K562 (cell line): ENCODE data around the gene OXLD1. TPM values are rescaled to one million over a fixed set of nuclear protein-coding genes. Genes with fewer than 3 reads are reported as not detected.
A peak's percentile ranks its signal among the peaks of the same experiment; 100 is the strongest.

Experiments used
- ERF ChIP-seq: fragments of 450-650 bp; formaldehyde crosslinking; IDR thresholded peaks from 2 replicates; pipeline ENCODE4 v1.4.0; 2020; ENCODE audit warnings: mild to moderate bottlenecking, mixed read lengths
- FOXJ2 ChIP-seq: fragments of 200-800 bp; sonication (Bioruptor generic); IDR thresholded peaks from 2 replicates; pipeline ENCODE4 v1.6.1; 2016; ENCODE audit warnings: missing genetic modification characterization, missing compliant biosample characterization
- FOXK2 ChIP-seq, 2 experiments: fragments of 450-650 bp; IDR thresholded peaks in 1 of 2; conservative IDR thresholded peaks in 1 of 2; 2 replicates each; pipeline ENCODE4 v1.6.1; 2016; ENCODE audit warnings: low read depth in 2 of 2, mild to moderate bottlenecking in 1 of 2
- HDGF ChIP-seq: fragments of 450-650 bp; IDR thresholded peaks from 2 replicates; pipeline ENCODE4 v1.6.1; 2016
- NFYB ChIP-seq: IDR thresholded peaks from 2 replicates; pipeline ENCODE4 v1.6.1; 2011; ENCODE audit warnings: mild to moderate bottlenecking, moderate library complexity; ENCODE audit not compliant: insufficient read length; ENCODE audit errors: extremely low read depth
- RFX1 ChIP-seq: fragments of 450-650 bp; IDR thresholded peaks from 2 replicates; pipeline ENCODE4 v1.6.1; 2016; ENCODE audit warnings: mild to moderate bottlenecking, moderate library complexity
- STAT5B ChIP-seq: fragments of 250-450 bp; sonication (Bioruptor Pico); IDR thresholded peaks from 2 replicates; pipeline ENCODE4 v1.8.0; 2021; ENCODE audit warnings: mild to moderate bottlenecking, inconsistent platforms
- TOE1 ChIP-seq, 2 experiments: fragments of 450-650 bp in 1 of 2; sonication (generic) in 1 of 2; formaldehyde crosslinking in 1 of 2; IDR thresholded peaks; 2 replicates each; pipeline versions ENCODE4 v1.7.1 to v1.8.0; 2016 to 2022; ENCODE audit warnings: borderline replicate concordance in 2 of 2, mild to moderate bottlenecking in 2 of 2, antibody characterized with exemption in 1 of 2, inconsistent platforms in 1 of 2, low read depth in 1 of 2, missing genetic modification reagents in 1 of 2, moderate library complexity in 1 of 2
- ZBTB34 ChIP-seq: fragments of 250-450 bp; sonication (Bioruptor Pico); IDR thresholded peaks from 2 replicates; pipeline ENCODE4 v1.8.0; 2021; ENCODE audit warnings: mild to moderate bottlenecking, moderate library complexity
- ZNF24 ChIP-seq: fragments of 450-650 bp; IDR thresholded peaks from 2 replicates; pipeline ENCODE4 v1.6.1; 2016
- ZNF584 ChIP-seq: fragments of 200-800 bp; sonication (Bioruptor generic); IDR thresholded peaks from 2 replicates; pipeline ENCODE4 v1.6.1; 2016; ENCODE audit warnings: low read depth, mild to moderate bottlenecking, missing genetic modification characterization, missing compliant biosample characterization
- polyA plus RNA-seq, 8 experiments: library from polyadenylated mRNA; depleted of rRNA in 4 of 8; stranded (reverse) in 5 of 8; unstranded in 3 of 8; fragments of >200 nt; fragmentation: Nextera tagmentation in 2 of 8; fragmentation: Illumina TruSeq in 1 of 8; extraction: Ambion mirVana in 2 of 8; extraction: Trizol in 1 of 8; gene quantifications; 2 replicates each; pipeline versions ENCODE4 v1.2.1 to v1.2.3, GENCODE V29; 2011 to 2014; ENCODE audit warnings: inconsistent platforms in 1 of 8, missing spikeins in 1 of 8
- total RNA-seq, 7 experiments: library from RNA; depleted of rRNA in 6 of 7; stranded (reverse); fragments of >200 nt in 6 of 7; fragmentation: Illumina TruSeq in 2 of 7; extraction: Trizol in 2 of 7; gene quantifications; 2 replicates each; pipeline versions ENCODE4 v1.2.1 to v1.2.3, GENCODE V29; 2011 to 2021; ENCODE audit warnings: low replicate concordance in 1 of 7
- TF ChIP-seq, protein P1 (sequence below): fragments of 250-450 bp; sonication (Bioruptor Pico); IDR thresholded peaks from 2 replicates; pipeline ENCODE4 v1.4.0; 2020; ENCODE audit warnings: mild to moderate bottlenecking, moderate library complexity
- TF ChIP-seq, protein P2 (sequence below): fragments of 250-450 bp; sonication (Bioruptor Pico); IDR thresholded peaks from 2 replicates; pipeline ENCODE4 v1.9.0; 2021; ENCODE audit warnings: mild to moderate bottlenecking
- TF ChIP-seq, protein P3 (sequence below), 2 experiments: IDR thresholded peaks in 1 of 2; conservative IDR thresholded peaks in 1 of 2; 2 replicates each; pipeline ENCODE4 v1.6.1; 2016; ENCODE audit warnings: low read depth in 2 of 2, mild to moderate bottlenecking in 1 of 2, missing compliant biosample characterization in 1 of 2, missing genetic modification characterization in 1 of 2, moderate library complexity in 1 of 2
- TF ChIP-seq, protein P4 (sequence below): sonication (generic); formaldehyde crosslinking; IDR thresholded peaks from 2 replicates; pipeline ENCODE4 v1.9.0; 2022; ENCODE audit warnings: mild to moderate bottlenecking, missing genetic modification reagents
- TF ChIP-seq, protein P5 (sequence below): fragments of 450-650 bp; IDR thresholded peaks from 2 replicates; pipeline ENCODE4 v1.7.1; 2018; ENCODE audit warnings: mild to moderate bottlenecking, low read depth; ENCODE audit not compliant: partially characterized antibody

Gene OXLD1
- total and polyA plus RNA-seq, 9 of the 15 experiments (the other 6 are each of a cell fraction or from before 2014, with no cell fraction given), result 4.4 to 115 (median 29.3) TPM

DNA sequence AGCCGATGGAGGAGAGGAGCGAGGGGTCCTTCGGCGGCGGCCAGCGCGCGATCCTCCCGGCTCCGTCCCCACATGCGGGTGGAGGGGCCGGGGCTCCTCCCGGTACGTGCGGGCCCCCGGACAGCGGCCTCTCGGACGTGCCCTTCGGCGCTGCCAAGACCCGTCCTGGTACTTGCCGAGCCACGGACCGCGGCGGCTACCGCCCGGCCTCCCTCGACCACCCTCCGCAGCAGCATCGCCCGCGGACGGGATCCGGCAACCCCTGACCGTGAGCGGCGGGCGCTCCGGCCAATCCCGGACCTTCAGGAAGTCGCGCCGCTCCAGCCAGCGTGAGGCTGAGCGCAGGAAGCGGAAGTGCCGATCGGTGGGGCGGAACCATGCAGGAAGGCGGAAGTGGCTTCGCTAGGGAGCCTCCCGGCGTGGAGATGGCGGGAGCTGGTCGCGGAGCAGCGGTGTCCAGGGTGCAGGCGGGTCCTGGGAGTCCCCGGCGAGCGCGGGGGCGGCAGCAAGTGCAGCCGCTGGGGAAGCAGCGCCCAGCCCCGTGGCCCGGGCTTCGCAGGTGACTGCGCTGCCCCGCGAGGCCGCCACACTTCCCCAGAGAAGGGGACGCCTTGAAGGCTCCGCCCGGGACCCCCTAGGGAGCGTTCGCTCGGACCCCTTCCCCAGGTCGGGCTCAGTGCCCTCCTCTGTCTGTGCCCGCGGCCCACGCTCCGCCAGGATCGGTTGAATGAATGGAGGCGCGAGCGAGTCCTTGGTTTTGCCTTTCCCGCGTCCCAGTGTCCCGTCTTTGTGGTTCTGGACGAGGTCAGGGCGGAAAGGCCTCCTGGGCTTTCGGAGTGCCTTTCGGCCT lies at the start of gene OXLD1, which contains the start of gene CCDC137 (continued):
- TF ChIP-seq RFX1 (no peak), ERF (CRISPR knock-in tag) (0 out of 2 replicates have a peak, but pooled peaks have one; percentile 60), ZBTB34 (CRISPR knock-in tag) (no peak), FOXK2 (conservative IDR thresholded peaks at IDR 0.05 in 1 of 2, IDR thresholded peaks at IDR 0.05 in 1 of 2; ENCODE audit: low read depth in 2 of 2) (peak in 1 of 2 experiments; percentile 41; a peak in 1 of 4 replicates), HDGF (no peak), ZNF24 (no peak), STAT5B (CRISPR knock-in tag) (no peak), NFYB (peak; percentile 88), ZNF584 (CRISPR knock-in tag) (no peak), FOXJ2 (tag) (no peak), TOE1 (IDR thresholded peaks at IDR 0.05; ENCODE audit: borderline replicate concordance) (no peak), TOE1 (CRISPR knock-in tag; IDR thresholded peaks at IDR 0.05; ENCODE audit: borderline replicate concordance, low read depth) (no peak)
- TF ChIP-seq, protein P1, sequence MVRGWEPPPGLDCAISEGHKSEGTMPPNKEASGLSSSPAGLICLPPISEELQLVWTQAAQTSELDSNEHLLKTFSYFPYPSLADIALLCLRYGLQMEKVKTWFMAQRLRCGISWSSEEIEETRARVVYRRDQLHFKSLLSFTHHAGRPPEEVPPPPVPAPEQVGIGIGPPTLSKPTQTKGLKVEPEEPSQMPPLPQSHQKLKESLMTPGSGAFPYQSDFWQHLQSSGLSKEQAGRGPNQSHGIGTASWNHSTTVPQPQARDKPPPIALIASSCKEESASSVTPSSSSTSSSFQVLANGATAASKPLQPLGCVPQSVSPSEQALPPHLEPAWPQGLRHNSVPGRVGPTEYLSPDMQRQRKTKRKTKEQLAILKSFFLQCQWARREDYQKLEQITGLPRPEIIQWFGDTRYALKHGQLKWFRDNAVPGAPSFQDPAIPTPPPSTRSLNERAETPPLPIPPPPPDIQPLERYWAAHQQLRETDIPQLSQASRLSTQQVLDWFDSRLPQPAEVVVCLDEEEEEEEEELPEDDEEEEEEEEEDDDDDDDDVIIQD (CRISPR knock-in tag), result no peak
- TF ChIP-seq, protein P2, sequence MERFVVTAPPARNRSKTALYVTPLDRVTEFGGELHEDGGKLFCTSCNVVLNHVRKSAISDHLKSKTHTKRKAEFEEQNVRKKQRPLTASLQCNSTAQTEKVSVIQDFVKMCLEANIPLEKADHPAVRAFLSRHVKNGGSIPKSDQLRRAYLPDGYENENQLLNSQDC (CRISPR knock-in tag), result 0 out of 2 replicates have a peak, but pooled peaks have one; percentile 60
- TF ChIP-seq, protein P3, sequence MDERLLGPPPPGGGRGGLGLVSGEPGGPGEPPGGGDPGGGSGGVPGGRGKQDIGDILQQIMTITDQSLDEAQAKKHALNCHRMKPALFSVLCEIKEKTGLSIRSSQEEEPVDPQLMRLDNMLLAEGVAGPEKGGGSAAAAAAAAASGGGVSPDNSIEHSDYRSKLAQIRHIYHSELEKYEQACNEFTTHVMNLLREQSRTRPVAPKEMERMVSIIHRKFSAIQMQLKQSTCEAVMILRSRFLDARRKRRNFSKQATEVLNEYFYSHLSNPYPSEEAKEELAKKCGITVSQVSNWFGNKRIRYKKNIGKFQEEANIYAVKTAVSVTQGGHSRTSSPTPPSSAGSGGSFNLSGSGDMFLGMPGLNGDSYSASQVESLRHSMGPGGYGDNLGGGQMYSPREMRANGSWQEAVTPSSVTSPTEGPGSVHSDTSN (CRISPR knock-in tag; IDR thresholded peaks at IDR 0.05; ENCODE audit: low read depth), result peak; percentile 99
- TF ChIP-seq, protein P3 (tag; conservative IDR thresholded peaks at IDR 0.05; ENCODE audit: low read depth), result peak; percentile 97
- TF ChIP-seq, protein P4, sequence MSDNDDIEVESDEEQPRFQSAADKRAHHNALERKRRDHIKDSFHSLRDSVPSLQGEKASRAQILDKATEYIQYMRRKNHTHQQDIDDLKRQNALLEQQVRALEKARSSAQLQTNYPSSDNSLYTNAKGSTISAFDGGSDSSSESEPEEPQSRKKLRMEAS (CRISPR knock-in tag), result peak; percentile 68
- TF ChIP-seq, protein P5, sequence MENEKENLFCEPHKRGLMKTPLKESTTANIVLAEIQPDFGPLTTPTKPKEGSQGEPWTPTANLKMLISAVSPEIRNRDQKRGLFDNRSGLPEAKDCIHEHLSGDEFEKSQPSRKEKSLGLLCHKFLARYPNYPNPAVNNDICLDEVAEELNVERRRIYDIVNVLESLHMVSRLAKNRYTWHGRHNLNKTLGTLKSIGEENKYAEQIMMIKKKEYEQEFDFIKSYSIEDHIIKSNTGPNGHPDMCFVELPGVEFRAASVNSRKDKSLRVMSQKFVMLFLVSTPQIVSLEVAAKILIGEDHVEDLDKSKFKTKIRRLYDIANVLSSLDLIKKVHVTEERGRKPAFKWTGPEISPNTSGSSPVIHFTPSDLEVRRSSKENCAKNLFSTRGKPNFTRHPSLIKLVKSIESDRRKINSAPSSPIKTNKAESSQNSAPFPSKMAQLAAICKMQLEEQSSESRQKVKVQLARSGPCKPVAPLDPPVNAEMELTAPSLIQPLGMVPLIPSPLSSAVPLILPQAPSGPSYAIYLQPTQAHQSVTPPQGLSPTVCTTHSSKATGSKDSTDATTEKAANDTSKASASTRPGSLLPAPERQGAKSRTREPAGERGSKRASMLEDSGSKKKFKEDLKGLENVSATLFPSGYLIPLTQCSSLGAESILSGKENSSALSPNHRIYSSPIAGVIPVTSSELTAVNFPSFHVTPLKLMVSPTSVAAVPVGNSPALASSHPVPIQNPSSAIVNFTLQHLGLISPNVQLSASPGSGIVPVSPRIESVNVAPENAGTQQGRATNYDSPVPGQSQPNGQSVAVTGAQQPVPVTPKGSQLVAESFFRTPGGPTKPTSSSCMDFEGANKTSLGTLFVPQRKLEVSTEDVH, result peak; percentile 99
